Fibroblast of the aortic adventitia (primary cell): ENCODE results near the gene CDC42EP1. TPM values are rescaled to one million over a fixed set of nuclear protein-coding genes. Genes with fewer than 3 reads are reported as not detected.
"Not testable (repeated sequence)": the region's sequence is repeated elsewhere in the genome, so short reads cannot be mapped to it uniquely, and the experiment has no call there.

Source experiments
- DNase-seq: peaks from one replicate; pipeline ENCODE4 v3.0.0-alpha.2; 2010; ENCODE audit warnings: low read depth
- H3K4me3 ChIP-seq: 2 replicates; pipeline ENCODE4 v1.5.1; 2011; ENCODE audit warnings: low read depth, mild to moderate bottlenecking, control low read depth, low read length, moderate library complexity
- total RNA-seq: library from RNA; depleted of rRNA; stranded (reverse); fragments of >200 nt; gene quantifications from 2 replicates; pipeline ENCODE4 v1.2.3, GENCODE V29; 2012; ENCODE audit warnings: low replicate concordance
- TF ChIP-seq, protein P1 (sequence below): IDR thresholded peaks from 2 replicates; pipeline ENCODE4 v1.5.1; 2011; ENCODE audit warnings: mild to moderate bottlenecking, low read length, control low read depth, inconsistent platforms; ENCODE audit not compliant: insufficient read depth

Gene CDC42EP1
- total RNA-seq, 1 donor, result 30.3 TPM

DNA sequence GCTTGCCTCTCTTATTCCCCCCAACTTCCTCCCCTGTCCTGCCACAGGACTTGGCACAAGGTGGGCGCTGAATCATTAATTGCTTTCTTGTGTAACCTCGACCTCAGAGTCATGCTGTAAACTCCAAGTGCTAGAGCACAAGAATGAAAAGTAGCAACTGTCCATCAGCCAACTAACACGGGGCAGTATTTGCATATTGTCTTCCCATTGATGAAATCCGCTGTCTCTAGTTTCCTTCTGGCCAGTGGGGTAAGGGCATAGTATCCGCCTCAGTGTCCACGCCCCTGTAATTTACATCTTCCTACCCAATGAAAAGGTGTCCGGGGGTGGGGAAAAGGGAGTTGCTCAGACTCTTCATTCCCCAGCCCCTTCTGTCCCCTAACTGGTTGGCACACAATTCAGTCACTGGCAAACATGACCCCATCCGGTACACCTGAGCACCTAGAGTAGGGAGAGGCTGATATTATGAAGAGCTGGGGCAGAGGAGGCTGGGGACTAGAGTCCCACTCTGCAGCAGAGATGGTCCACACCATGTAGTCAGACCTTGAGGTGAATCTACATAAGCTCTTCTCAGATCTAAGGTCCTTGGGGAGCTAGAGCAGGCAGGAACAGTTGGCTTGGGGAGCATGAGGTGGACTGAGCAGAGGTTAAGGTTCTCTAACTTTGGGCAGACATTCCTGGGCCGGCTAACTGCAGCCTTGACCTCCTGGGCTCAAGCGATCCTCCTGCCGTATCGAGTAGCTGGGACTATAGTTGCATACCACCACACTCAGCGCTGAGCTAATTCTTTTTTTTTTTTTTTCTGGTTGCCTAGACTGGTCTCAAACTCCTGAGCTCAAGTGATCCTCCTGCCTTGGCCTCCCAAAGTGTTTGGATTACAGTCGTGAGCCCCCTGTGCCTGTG lies 41.5 kb downstream of the CDC42EP1 start:
- TF ChIP-seq, protein P1, sequence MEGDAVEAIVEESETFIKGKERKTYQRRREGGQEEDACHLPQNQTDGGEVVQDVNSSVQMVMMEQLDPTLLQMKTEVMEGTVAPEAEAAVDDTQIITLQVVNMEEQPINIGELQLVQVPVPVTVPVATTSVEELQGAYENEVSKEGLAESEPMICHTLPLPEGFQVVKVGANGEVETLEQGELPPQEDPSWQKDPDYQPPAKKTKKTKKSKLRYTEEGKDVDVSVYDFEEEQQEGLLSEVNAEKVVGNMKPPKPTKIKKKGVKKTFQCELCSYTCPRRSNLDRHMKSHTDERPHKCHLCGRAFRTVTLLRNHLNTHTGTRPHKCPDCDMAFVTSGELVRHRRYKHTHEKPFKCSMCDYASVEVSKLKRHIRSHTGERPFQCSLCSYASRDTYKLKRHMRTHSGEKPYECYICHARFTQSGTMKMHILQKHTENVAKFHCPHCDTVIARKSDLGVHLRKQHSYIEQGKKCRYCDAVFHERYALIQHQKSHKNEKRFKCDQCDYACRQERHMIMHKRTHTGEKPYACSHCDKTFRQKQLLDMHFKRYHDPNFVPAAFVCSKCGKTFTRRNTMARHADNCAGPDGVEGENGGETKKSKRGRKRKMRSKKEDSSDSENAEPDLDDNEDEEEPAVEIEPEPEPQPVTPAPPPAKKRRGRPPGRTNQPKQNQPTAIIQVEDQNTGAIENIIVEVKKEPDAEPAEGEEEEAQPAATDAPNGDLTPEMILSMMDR, result no peak
- peak; percentile 33 for DNase-seq
- no peak overlapping the region for H3K4me3 ChIP-seq

DNA sequence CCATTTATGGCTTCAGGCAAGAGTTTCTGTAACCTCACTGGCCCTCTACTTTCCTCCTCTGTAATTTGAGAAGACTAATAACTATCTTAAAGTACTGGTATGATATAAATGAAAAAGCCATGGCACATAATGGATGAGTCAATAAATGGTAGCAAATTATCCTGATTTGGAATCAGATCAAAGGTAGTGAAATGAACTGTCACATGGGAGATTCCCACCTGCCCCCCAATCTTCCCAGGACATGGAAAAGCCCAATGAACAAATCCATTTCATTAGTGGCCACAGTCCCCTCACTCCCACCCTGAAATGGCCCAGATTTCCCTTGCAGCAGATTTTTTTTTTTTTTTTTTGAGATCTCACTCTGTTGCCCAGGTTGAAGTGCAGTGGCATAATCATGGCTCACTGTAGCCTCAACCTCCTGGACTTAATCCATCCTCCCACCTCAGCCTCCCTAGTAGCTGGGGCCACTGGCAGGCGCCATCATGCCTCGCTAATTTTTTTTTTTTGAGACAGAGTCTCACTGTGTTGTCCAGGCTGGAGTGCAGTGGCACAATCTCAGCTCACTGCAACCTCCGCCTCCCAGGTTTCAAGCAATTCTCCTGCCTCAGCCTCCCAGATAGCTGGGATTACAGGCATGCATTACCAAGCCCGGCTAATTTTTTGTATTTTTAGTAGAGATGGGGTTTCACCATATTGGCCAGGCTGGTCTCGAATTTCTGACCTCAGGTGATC lies 42.4 kb downstream of the CDC42EP1 start:
- not testable (repeated sequence) for H3K4me3 ChIP-seq, DNase-seq

DNA sequence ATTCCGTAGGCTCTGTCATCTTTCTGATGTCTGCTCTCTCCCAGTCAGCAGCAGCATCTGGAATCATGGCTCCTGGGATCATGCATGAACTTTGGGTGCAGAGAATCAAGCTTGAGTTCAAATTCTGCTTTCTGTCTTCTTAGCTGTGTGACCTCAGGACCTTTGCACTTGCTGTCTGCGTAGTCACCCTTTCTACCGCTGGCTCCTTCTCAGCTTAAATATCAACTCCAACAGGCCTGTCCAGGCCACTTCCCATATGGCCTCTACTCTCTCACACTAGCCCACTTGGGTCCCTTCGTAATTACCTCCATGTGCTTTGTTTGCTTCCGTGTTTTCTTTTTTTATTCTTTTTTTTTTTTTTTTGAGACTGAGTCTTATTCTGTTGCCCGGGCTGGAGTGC lies 43.8 kb downstream of the CDC42EP1 start:
- DNase-seq, result no peak
- TF ChIP-seq, protein P1, result no peak
- H3K4me3 ChIP-seq, result no peak overlapping the region

DNA sequence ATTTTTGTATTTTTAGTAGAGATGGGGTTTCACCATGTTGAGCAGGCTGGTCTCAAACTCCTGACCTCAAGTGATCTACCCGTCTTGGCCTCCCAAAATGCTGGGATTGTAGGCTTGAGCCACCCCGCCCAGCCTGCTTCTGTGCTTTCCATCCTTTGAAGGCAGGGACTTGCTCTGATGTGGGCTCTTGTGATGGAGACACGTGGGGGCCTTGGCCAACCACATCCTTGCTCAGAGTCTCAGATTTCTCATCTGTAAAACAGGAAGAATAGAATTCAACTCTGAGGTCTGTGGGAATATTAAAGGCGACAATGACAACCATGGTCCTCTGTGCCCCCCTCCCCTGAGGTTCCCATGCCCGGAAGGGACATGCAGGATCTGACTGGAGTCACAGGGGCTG lies 44.6 kb downstream of the CDC42EP1 start:
- TF ChIP-seq, protein P1, result no peak
- DNase-seq, result no peak
- no peak overlapping the region for H3K4me3 ChIP-seq

DNA sequence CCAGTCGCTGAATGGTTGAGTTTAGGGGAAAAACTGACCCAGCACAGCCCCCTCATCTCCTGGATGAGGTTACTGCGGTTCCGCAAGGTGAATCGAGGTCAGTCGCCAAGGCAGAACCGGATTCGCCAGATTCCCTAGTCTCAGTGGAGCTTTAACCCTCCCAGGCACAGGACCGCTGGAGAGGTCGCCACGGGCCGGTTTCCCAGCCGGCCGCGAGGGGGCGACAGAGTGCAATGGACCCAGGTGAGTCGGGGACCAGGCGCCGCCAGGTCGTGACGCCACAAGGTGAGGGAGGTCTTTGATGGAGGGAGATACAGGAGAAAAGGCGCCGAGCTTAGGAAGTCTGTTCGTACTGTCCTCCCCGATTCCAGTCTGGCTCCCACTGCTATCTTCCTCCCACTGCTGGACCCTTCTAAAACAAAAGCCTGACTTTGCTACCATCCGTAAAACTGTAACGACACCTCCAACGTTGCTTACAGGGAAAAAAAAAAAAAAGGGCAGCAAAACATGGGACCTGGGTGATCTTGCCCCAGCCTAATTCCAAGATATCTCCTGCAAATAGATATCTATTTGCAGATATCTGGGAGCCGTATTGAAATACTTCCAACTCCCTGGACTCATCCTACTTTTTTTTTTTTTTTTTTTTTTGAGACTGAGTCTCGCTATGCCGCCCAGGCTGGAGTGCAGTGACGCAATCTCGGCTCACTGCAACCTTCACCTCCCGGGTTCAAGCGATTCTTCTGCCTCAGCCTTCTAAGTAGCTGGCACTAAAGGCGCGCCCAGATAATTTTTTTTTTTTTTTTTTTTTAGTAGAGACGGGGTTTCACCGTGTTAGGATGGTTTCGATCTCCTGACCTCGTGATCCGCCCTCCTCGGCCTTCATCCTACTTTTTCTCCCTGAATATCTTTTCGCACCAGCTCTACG lies 47.0 kb downstream of the CDC42EP1 start:
- peak overlapping the region; percentile 51 for H3K4me3 ChIP-seq
- DNase-seq, result peak; percentile 47
- TF ChIP-seq, protein P1, result peak; percentile 98

DNA sequence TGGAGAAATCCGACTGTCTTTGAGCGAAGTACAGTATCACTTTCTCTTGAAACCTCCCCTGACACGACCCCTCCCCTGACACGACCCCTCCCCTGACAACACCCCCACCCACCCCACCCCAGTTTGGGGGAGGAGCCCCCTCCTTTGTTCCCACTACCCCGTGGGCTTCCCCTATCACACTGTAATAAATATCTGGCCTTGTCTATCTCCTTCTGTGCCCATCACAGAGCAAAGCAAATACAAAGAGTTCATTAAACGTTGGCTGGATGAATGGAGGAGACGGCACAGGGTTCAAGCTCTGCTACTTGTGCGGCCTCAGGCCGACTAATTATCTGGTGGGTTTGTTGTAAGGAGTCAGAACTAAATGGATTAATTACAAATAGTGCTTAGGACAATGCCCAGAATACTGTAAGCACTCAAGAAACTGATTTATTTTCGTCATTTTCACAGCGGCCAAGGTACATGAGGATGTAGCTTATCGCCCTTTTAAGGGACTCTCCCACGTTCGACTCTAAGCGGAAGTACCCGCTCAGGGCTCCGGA lies 47.7 kb downstream of the CDC42EP1 start:
- no peak for DNase-seq
- H3K4me3 ChIP-seq, result peak overlapping the region; percentile 85
- TF ChIP-seq, protein P1, result no peak
